ENCODE data around the gene RETN.

Gene RETN

DNA sequence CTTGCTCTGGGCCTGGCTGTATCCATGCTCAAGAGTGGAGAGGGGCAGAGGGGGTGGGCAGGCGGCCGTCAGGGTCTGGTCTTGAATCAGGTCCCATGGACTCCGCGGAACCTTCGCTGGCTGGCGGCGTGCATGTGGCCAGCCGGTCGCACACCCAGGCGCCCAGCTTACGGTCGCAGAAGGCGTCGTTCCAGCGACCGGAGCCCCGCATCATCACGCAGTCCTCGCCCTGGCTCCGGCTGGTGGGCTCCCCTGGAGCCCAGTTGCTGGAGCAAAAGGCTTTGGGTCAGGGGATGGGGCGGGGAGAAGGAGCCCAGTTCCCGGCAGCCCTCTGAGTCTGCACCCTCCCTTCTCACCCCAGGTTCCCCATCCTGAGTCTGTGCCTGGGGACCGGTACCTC lies 20.3 kb downstream of the RETN start:
- DNase-seq (ENCODE audit: extremely low read depth, insufficient read length), result no peak
- TF ChIP-seq, protein P1, sequence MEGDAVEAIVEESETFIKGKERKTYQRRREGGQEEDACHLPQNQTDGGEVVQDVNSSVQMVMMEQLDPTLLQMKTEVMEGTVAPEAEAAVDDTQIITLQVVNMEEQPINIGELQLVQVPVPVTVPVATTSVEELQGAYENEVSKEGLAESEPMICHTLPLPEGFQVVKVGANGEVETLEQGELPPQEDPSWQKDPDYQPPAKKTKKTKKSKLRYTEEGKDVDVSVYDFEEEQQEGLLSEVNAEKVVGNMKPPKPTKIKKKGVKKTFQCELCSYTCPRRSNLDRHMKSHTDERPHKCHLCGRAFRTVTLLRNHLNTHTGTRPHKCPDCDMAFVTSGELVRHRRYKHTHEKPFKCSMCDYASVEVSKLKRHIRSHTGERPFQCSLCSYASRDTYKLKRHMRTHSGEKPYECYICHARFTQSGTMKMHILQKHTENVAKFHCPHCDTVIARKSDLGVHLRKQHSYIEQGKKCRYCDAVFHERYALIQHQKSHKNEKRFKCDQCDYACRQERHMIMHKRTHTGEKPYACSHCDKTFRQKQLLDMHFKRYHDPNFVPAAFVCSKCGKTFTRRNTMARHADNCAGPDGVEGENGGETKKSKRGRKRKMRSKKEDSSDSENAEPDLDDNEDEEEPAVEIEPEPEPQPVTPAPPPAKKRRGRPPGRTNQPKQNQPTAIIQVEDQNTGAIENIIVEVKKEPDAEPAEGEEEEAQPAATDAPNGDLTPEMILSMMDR (IDR thresholded peaks at IDR 0.05; ENCODE audit: insufficient read depth, low read length, poor library complexity, severe bottlenecking), result no peak
- no peak overlapping the region for H3K4me3 ChIP-seq (replicated peaks; ENCODE audit: low read depth, low read length)
- H3K27me3 ChIP-seq (replicated peaks; ENCODE audit: control insufficient read depth, insufficient read depth, low read length), result no peaks in the 10 kb centered on the region
- H3K36me3 ChIP-seq (ENCODE audit: control insufficient read depth, insufficient read depth, low read length), result peaks cover 40% of the 10 kb centered on the region

DNA sequence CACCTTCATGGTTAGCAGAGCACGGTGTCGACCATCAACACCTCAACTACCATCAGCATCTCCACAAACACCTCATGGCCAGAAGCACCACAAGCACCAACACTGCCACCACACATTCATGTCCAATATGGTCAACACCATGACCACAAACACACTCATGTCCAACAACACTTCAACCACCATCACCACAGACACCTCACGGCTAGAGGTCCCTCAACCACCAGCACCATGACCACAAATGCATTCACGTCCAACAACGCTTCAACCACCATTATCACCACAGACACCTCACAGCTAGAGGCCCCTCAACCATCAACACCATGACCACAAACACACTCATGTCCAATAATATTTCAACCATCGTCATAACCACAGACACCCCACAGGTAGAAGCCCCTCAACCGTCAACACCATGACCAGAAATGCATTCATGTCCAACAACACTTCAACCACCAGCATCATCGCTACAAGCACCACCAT lies 22.0 kb downstream of the RETN start:
- TF ChIP-seq, protein P1 (IDR thresholded peaks at IDR 0.05; ENCODE audit: insufficient read depth, low read length, poor library complexity, severe bottlenecking), result no peak
- peaks cover 55% of the 10 kb centered on the region for H3K36me3 ChIP-seq (ENCODE audit: control insufficient read depth, insufficient read depth, low read length)
- H3K27me3 ChIP-seq (replicated peaks; ENCODE audit: control insufficient read depth, insufficient read depth, low read length), result no peaks in the 10 kb centered on the region
- no peak overlapping the region for H3K4me3 ChIP-seq (replicated peaks; ENCODE audit: low read depth, low read length)
- DNase-seq (ENCODE audit: extremely low read depth, insufficient read length), result no peak

DNA sequence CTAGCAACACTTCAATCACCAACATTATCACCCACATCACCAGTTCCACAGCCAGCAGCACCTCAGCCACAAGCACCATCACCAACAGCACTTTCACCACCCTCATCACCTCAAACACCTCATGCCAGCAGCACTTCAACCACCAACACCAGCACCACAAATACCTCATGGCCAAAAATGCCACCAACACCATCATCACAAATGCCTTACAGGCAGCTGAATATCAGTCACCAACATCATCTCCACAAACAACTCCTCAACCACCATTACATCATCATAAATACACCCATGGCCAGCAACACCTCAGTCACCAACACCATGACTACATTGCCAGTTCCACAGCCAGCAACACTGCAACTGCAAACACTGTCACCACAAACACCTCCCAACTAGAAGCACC lies 22.6 kb downstream of the RETN start:
- Histone ChIP-seq H3K27me3 (replicated peaks; ENCODE audit: control insufficient read depth, insufficient read depth, low read length) (no peaks in the 10 kb centered on the region), H3K4me3 (replicated peaks; ENCODE audit: low read depth, low read length) (no peak overlapping the region), H3K36me3 (ENCODE audit: control insufficient read depth, insufficient read depth, low read length) (peaks cover 58% of the 10 kb centered on the region)
- no peak for DNase-seq (ENCODE audit: extremely low read depth, insufficient read length)
- TF ChIP-seq, protein P1 (IDR thresholded peaks at IDR 0.05; ENCODE audit: insufficient read depth, low read length, poor library complexity, severe bottlenecking), result no peak

DNA sequence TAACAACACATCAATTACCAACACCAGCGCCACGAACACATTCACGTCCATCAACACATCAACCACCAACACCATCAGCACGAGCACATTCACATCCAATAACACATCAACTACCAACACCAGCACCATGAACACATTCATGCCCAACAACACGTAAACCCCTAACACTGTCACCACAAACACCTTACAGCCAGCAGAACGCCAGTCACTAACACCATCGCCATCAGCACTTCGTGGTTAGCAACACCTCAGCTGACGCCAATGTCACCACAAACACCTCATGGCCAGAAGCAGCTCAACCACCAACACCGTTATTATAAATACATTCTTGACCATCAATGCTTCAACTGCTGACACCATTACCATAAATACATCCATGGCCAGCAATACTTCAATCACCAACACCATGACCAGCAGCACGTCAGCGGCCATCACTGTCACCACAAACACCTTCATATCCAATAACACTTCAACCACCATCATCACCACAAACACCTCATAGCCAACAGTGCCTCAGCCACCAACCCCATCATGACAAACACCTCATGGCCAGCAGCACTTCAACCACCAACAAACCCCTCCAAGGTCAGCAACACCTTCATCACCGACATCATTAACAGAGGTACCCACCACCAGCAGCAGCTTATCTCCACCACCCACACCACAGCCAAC lies 23.7 kb downstream of the RETN start:
- Histone ChIP-seq H3K4me3 (replicated peaks; ENCODE audit: low read depth, low read length) (peak overlapping the region; percentile 21), H3K27me3 (replicated peaks; ENCODE audit: control insufficient read depth, insufficient read depth, low read length) (no peaks in the 10 kb centered on the region), H3K36me3 (ENCODE audit: control insufficient read depth, insufficient read depth, low read length) (peaks cover 67% of the 10 kb centered on the region)
- no peak for DNase-seq (ENCODE audit: extremely low read depth, insufficient read length)
- TF ChIP-seq, protein P1 (IDR thresholded peaks at IDR 0.05; ENCODE audit: insufficient read depth, low read length, poor library complexity, severe bottlenecking), result no peak

DNA sequence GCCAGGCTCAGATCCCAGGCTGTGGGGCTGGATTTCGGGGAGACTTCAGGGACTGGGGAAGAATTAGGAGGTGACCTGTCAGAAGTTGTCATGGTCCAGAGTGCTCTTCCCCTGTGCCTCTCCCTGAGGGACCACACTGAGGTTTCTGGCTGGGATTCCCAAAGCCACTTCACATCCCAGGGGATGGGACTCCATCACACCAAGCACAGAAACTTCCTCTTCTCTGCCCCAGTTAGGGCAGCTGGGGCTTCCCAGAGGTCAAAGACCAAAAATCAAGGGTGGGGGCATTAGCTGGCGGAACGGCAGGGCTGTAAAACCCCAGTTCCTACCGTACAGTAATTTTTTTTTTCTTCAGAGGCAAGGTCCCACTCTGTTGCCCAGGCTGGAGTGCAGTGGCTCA lies 25.6 kb downstream of the RETN start:
- TF ChIP-seq, protein P1 (IDR thresholded peaks at IDR 0.05; ENCODE audit: insufficient read depth, low read length, poor library complexity, severe bottlenecking), result no peak
- H3K36me3 ChIP-seq (ENCODE audit: control insufficient read depth, insufficient read depth, low read length), result peaks cover 71% of the 10 kb centered on the region
- DNase-seq (ENCODE audit: extremely low read depth, insufficient read length), result no peak
- peak overlapping the region; percentile 43; the same call in 1 of the 2 replicates for H3K4me3 ChIP-seq (replicated peaks; ENCODE audit: low read depth, low read length)
- H3K27me3 ChIP-seq (replicated peaks; ENCODE audit: control insufficient read depth, insufficient read depth, low read length), result no peaks in the 10 kb centered on the region

Data from GM06990 (cell line).